Measurements from ENCODE around the gene DUSP16.

GRCh38 chr12:12486661-12487240 is 75.9 kb downstream of the DUSP16 start:
- TF ChIP-seq CTCF (IDR thresholded peaks at IDR 0.05): no peak
- no peak for TF ChIP-seq EZH2 (IDR thresholded peaks at IDR 0.05)
- TF ChIP-seq EZH2phosphoT487 (IDR thresholded peaks at IDR 0.05): no peak

All from neural progenitor cell (in vitro differentiated cells).